ENCODE results near the gene CERS2.

CERS2 gene

DNA sequence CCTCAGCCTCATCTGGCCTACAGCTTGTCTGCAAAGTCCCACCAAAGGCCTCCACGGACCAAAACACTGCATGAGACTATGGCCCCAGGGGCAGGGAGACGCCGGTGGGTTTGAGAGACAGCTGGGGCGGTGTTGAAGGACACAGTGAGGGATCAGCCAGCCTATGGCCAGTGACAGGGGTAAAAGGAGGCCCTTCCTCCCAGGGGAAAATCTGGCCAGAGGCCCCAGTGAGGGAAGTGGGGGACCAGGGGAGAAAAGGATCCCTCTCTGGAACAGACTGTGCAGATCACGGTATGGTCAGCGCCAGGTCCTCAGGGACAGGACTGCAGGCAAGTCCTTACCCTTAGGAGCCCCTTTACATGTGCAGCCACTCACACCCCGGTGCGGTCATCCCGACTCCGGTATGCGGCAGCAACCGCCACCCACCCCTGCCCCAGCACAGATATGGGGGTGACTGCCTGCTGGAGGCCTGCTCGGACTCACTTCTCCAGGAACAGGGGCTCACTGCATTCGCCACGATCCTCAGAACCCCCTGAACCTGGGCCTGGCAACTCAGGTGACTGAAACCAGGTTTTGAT, 1.3 kb downstream of the CERS2 start:
- peaks cover 54% of the 10 kb centered on the region for H3K79me2 ChIP-seq (ENCODE audit: insufficient read depth, low read depth)
- peaks cover 51% of the 10 kb centered on the region for H3K4me1 ChIP-seq (ENCODE audit: low read depth, poor library complexity, severe bottlenecking)

DNA sequence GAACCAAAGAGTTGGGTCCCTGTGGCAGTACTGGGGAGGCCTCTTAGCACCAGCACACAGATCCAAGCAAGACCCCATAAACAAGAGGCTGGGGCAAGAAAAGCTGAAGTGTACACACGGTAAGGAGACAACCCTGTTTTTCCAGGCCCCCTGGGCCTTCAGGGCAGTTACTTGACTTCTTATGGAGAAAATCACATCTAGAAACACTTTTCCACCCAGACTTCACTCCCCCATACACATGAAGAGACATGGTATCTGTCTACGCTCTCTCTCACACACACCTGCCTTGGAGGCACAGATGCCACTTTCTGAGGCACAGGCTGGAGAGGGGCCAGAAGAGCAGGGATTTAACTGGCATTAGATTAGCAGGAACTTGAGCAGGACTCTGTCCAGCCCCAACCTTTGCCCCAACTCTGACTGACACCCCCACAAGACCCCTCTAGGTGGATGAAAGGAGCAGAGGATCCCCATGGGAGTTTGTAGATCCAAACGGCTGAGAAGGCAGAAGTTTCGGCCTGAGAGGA, 2.2 kb downstream of the CERS2 start:
- TF ChIP-seq, protein P1, sequence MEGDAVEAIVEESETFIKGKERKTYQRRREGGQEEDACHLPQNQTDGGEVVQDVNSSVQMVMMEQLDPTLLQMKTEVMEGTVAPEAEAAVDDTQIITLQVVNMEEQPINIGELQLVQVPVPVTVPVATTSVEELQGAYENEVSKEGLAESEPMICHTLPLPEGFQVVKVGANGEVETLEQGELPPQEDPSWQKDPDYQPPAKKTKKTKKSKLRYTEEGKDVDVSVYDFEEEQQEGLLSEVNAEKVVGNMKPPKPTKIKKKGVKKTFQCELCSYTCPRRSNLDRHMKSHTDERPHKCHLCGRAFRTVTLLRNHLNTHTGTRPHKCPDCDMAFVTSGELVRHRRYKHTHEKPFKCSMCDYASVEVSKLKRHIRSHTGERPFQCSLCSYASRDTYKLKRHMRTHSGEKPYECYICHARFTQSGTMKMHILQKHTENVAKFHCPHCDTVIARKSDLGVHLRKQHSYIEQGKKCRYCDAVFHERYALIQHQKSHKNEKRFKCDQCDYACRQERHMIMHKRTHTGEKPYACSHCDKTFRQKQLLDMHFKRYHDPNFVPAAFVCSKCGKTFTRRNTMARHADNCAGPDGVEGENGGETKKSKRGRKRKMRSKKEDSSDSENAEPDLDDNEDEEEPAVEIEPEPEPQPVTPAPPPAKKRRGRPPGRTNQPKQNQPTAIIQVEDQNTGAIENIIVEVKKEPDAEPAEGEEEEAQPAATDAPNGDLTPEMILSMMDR (conservative IDR thresholded peaks at IDR 0.05; ENCODE audit: low read depth, low read length), result no peak
- Histone ChIP-seq H3K4me1 (ENCODE audit: low read depth, poor library complexity, severe bottlenecking) (peaks cover 42% of the 10 kb centered on the region), H3K79me2 (ENCODE audit: insufficient read depth, low read depth) (peaks cover 54% of the 10 kb centered on the region), H3K9ac (peak overlapping the region; percentile 93; the same call in 1 of the 2 replicates), H3K27ac (no peak overlapping the region), H3K36me3 (ENCODE audit: insufficient read depth) (peaks cover 14% of the 10 kb centered on the region; the same call in 1 of the 2 replicates), H4K20me1 (ENCODE audit: insufficient read depth) (peaks cover 18% of the 10 kb centered on the region), H3K4me2 (peak overlapping the region; percentile 97), H2AFZ (ENCODE audit: low read depth) (no peak overlapping the region), H3K27me3 (ENCODE audit: insufficient read depth, low read depth) (no peaks in the 10 kb centered on the region), H3K4me3 (IDR thresholded peaks at IDR 0.05; ENCODE audit: insufficient read depth, low read depth, low read length) (peak overlapping the region; percentile 83)

More for the DNA sequence above, 1.3 kb downstream of the CERS2 start:
- Histone ChIP-seq H3K27ac (peak overlapping the region; percentile 66), H4K20me1 (ENCODE audit: insufficient read depth) (peaks cover 18% of the 10 kb centered on the region), H3K27me3 (ENCODE audit: insufficient read depth, low read depth) (no peaks in the 10 kb centered on the region), H3K36me3 (ENCODE audit: insufficient read depth) (peaks cover 6% of the 10 kb centered on the region; the same call in 1 of the 2 replicates), H3K4me3 (IDR thresholded peaks at IDR 0.05; ENCODE audit: insufficient read depth, low read depth, low read length) (peak overlapping the region; percentile 83), H3K4me2 (peak overlapping the region; percentile 97), H2AFZ (ENCODE audit: low read depth) (peak overlapping the region; percentile 73), H3K9ac (peak overlapping the region; percentile 93)
- TF ChIP-seq, protein P1 (conservative IDR thresholded peaks at IDR 0.05; ENCODE audit: low read depth, low read length), result no peak

DNA sequence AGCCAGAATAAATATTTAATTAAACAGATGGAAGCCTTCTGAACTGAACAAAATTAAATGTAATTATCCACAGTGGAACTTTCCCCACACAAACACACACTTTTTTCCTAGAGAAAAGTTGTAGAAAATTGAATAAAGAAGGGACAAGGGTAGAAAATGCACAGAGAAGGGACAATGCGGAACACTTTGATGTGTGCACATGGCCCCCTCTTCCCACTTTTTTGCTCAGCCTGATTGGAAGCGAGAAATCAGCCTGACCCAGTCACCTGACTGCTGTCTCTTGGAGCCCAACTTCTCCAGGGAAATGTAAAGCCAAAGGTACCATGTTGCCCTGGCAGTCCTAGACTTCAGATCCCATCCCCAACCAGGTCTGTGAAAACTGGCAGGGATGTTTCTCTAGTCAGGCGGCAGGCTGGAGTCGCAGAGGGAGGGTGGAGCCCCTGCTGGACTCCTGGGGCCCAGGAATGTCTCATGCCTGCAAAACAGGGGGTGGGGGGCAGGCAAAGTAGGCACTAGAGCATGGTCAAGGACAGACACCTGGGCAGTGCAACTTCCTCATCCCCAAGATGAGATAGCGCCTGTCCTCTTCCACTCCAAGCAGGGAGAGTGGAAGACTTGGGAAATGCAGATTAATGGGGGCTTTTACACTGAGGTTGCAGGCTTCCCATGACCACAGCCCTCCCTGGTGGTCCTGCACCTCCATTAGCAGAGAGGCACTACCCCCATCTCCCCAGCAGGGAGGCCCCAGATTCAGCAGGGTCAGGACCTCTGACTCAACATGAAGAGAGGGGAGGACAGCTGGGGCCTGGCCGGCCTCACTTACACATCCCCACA, 2.8 kb downstream of the CERS2 start:
- Histone ChIP-seq H3K27me3 (ENCODE audit: insufficient read depth, low read depth) (no peaks in the 10 kb centered on the region), H3K36me3 (ENCODE audit: insufficient read depth) (peaks cover 19% of the 10 kb centered on the region; the same call in 1 of the 2 replicates), H3K4me1 (ENCODE audit: low read depth, poor library complexity, severe bottlenecking) (peaks cover 36% of the 10 kb centered on the region), H3K9ac (peak overlapping the region; percentile 93; the same call in 1 of the 2 replicates), H3K4me3 (IDR thresholded peaks at IDR 0.05; ENCODE audit: insufficient read depth, low read depth, low read length) (no peak overlapping the region), H4K20me1 (ENCODE audit: insufficient read depth) (peaks cover 18% of the 10 kb centered on the region), H3K27ac (no peak overlapping the region), H3K4me2 (peak overlapping the region; percentile 97), H2AFZ (ENCODE audit: low read depth) (no peak overlapping the region), H3K79me2 (ENCODE audit: insufficient read depth, low read depth) (peaks cover 54% of the 10 kb centered on the region)
- TF ChIP-seq, protein P1 (conservative IDR thresholded peaks at IDR 0.05; ENCODE audit: low read depth, low read length), result peak; percentile 31

DNA sequence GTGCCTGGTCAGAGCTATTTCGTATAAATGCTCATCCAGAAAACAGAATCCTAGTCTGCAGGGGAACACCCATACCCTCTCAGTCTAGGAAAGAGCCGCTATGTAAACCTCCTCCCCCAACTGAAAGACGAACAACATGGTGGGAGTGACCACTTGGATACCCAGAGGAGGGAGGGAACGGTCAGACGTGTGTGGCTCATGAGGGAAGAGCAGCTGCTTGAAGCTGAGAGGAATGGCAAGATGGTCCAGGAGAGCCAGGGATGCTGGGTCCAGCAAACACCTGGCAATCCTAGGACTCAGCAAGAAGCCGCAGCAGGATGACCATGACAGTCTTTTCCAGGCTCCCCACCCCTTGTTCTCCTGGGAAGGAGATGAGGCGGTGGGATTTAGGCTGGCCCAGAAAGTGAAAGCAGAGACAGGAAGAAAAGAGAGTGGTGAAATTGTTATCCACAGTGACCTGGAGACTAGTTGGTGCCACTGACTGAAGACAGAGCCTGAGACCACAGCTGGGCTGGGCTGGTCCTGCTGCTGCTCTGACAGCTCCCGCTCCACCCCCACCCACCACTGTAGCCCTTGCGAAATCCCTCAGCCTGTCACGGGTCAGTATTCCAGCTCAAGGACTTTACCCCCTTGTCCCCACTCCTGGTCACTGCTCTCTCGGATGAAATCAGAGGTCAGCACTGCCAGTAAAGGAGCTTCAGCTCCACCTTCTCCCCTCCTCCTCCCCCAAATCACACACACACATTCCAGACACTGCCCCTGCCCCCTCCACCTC, 3.6 kb downstream of the CERS2 start:
- H3K4me3 ChIP-seq (IDR thresholded peaks at IDR 0.05; ENCODE audit: insufficient read depth, low read depth, low read length), result no peak overlapping the region
- peak overlapping the region; percentile 97; the same call in 1 of the 2 replicates for H3K4me2 ChIP-seq
- H3K79me2 ChIP-seq (ENCODE audit: insufficient read depth, low read depth), result peaks cover 54% of the 10 kb centered on the region
- H3K9ac ChIP-seq, result no peak overlapping the region
- H3K27ac ChIP-seq, result no peak overlapping the region
- TF ChIP-seq, protein P1 (conservative IDR thresholded peaks at IDR 0.05; ENCODE audit: low read depth, low read length), result no peak
- no peaks in the 10 kb centered on the region for H3K27me3 ChIP-seq (ENCODE audit: insufficient read depth, low read depth)
- H4K20me1 ChIP-seq (ENCODE audit: insufficient read depth), result peaks cover 18% of the 10 kb centered on the region
- H3K4me1 ChIP-seq (ENCODE audit: low read depth, poor library complexity, severe bottlenecking), result peaks cover 33% of the 10 kb centered on the region
- no peak overlapping the region for H2AFZ ChIP-seq (ENCODE audit: low read depth)
- peaks cover 27% of the 10 kb centered on the region; the same call in 1 of the 2 replicates for H3K36me3 ChIP-seq (ENCODE audit: insufficient read depth)

All from KMS-11 (cell line).